Thyroid gland (tissue), 4 donors: Measurements from ENCODE around the gene ZNF804B. TPM values are rescaled to one million over a fixed set of nuclear protein-coding genes. Genes with fewer than 3 reads are reported as not detected.

Experiments
- DNase-seq, 2 donors: peaks; one replicate each; pipeline ENCODE4 v3.0.0-alpha.2; 2019
- H3K27ac ChIP-seq, 3 donors: fragments of 200-600 bp; sonication (generic); 1 replicate in 2 of 3; 2 replicates in 1 of 3; pipeline ENCODE4 v1.5.1; 2016 to 2019; ENCODE audit warnings: mild to moderate bottlenecking in 1 of 3, moderate library complexity in 1 of 3
- H3K27me3 ChIP-seq: fragments of 200-600 bp; sonication (generic); one replicate; pipeline ENCODE4 v1.5.1; 2019
- H3K36me3 ChIP-seq, 2 donors: fragments of 200-600 bp; sonication (generic); one replicate each; pipeline ENCODE4 v1.5.1; 2016 to 2019
- H3K4me1 ChIP-seq, 2 donors: fragments of 200-600 bp; sonication (generic); one replicate each; pipeline ENCODE4 v1.5.1; 2017 to 2019
- H3K4me3 ChIP-seq, 3 donors: fragments of 200-600 bp; sonication (generic); replicated peaks in 1 of 3; 1 replicate in 2 of 3; 2 replicates in 1 of 3; pipeline ENCODE4 v1.5.1; 2016; ENCODE audit warnings: mild to moderate bottlenecking in 1 of 3
- H3K9me3 ChIP-seq: fragments of 200-600 bp; sonication (generic); one replicate; pipeline ENCODE4 v1.5.1; 2017
- POLR2A ChIP-seq, 2 donors: fragments of 450-650 bp; IDR thresholded peaks; one replicate each; pipeline ENCODE4 v1.6.1; 2017; ENCODE audit warnings: antibody characterized with exemption in 2 of 2, mild to moderate bottlenecking in 2 of 2, moderate library complexity in 1 of 2
- WGBS, 2 donors: methylation state at CpG; one replicate each; pipeline ENCODE4 v1.1.5; 2017; 5-methylcytosine and 5-hydroxymethylcytosine counted together
- intact Hi-C: fragments of 100-400 bp; cut with DNase I; formaldehyde crosslinking; loops from one replicate; pipeline ENCODE4 v1.15.1; 2023
- total RNA-seq, 4 donors: library from RNA; depleted of rRNA; stranded (reverse); fragments of >200 nt; gene quantifications; one replicate each; pipeline ENCODE4 v1.2.3, GENCODE V29; 2016
- TF ChIP-seq, protein P1 (sequence below), 6 experiments: fragments of 200-600 bp in 3 of 6; fragments of 450-650 bp in 3 of 6; sonication (generic) in 3 of 6; IDR thresholded peaks; one replicate each; pipeline ENCODE4 v1.5.1; 2016 to 2019; ENCODE audit warnings: antibody characterized with exemption in 6 of 6, mild to moderate bottlenecking in 2 of 6, inconsistent platforms in 1 of 6, moderate library complexity in 1 of 6

Gene ZNF804B
- total RNA-seq, 4 donors from 2014 or later = 18.3 to 49.1 (median 29.7) TPM

DNA sequence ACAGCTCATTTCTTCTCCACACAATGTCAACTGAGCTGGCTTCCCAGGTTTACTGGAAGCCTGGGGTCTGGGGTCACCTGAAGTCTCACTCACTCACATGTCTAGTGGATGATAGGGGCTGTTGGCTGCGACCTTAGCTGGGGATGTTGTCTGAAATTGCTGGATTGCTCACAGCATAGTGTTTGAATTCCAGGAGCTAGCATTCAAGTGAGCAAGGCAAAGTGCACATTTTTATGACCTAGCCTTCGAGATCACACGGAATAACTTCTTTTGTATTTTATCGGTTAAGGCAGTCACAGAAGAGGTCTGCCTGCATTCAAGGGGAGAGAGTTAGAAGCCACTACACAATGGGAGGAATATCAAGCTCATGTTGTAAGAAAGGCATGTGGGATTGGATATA is 32.4 kb downstream of the ZNF804B start:
- intact Hi-C loops = no loop called here

DNA sequence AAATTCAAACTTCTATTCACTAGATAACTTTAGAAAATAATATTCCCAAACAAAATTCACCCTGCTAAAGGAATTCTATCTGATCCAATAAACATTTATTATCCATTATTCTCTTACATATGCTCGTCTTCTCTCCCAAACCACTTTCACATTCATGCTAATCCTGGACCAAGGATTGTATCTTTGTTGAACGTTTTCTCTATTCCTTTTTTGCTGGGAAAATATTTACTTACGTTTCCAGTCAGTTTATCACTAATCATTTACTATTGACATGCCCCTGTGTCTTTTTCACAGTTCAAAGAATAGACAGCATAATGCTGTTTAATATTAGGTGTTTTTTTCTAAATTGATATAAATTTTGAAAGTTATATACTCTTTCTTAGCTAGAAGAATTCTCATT is 32.9 kb downstream of the ZNF804B start:
- TF ChIP-seq POLR2A (IDR thresholded peaks at IDR 0.05) = no peak
- TF ChIP-seq, protein P1, sequence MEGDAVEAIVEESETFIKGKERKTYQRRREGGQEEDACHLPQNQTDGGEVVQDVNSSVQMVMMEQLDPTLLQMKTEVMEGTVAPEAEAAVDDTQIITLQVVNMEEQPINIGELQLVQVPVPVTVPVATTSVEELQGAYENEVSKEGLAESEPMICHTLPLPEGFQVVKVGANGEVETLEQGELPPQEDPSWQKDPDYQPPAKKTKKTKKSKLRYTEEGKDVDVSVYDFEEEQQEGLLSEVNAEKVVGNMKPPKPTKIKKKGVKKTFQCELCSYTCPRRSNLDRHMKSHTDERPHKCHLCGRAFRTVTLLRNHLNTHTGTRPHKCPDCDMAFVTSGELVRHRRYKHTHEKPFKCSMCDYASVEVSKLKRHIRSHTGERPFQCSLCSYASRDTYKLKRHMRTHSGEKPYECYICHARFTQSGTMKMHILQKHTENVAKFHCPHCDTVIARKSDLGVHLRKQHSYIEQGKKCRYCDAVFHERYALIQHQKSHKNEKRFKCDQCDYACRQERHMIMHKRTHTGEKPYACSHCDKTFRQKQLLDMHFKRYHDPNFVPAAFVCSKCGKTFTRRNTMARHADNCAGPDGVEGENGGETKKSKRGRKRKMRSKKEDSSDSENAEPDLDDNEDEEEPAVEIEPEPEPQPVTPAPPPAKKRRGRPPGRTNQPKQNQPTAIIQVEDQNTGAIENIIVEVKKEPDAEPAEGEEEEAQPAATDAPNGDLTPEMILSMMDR (IDR thresholded peaks at IDR 0.05) = no peak
- Histone ChIP-seq H3K36me3 (no peaks in the 10 kb centered on the region), H3K4me3 (no peak overlapping the region), H3K27ac (no peak overlapping the region), H3K9me3 (no peaks in the 10 kb centered on the region), H3K27me3 (no peaks in the 10 kb centered on the region), H3K4me1 (no peaks in the 10 kb centered on the region)
- WGBS, 2 donors = 71 to 81% methylated on average over 3 of the region's 3 CpGs
- DNase-seq = no peak
- intact Hi-C loops = no loop called here

More for the DNA sequence above, 32.4 kb downstream of the ZNF804B start:
- no peak for DNase-seq
- TF ChIP-seq, protein P1 (IDR thresholded peaks at IDR 0.05) = no peak
- no peak for TF ChIP-seq POLR2A (IDR thresholded peaks at IDR 0.05)
- Histone ChIP-seq H3K4me3 (no peak overlapping the region), H3K9me3 (no peaks in the 10 kb centered on the region), H3K27ac (no peak overlapping the region), H3K36me3 (no peaks in the 10 kb centered on the region), H3K27me3 (no peaks in the 10 kb centered on the region), H3K4me1 (no peaks in the 10 kb centered on the region)
- WGBS, 2 donors = 77 to 89% methylated on average over 4 of the region's 4 CpGs

DNA sequence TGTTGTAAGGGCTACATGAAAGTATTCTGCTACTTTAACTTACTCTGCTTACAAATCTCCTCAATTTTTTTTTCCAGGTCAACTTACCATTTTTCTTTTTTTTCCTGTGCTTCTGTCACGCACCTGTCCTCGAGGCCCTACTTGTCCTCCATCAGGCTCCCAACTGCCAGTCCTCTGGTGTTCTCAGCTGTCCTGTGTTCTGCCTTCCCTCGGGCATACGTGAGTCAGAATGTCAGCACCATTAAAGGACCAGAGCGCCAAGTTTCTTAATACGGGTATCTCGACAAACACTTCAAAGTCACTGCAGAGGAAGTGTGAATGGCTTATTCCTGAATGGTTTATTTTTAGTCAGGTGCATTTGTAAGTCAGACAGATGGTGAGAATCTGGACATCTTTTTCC is 36.1 kb downstream of the ZNF804B start, which contains the start of gene TEX47:
TEX47 (minus strand) TSS at position 185 of the 400 bp plus-strand sequence. CDS start 795 bp downstream, outside the sequence.
- WGBS, 2 donors = 80 to 83% methylated on average over 7 of the region's 7 CpGs

DNA sequence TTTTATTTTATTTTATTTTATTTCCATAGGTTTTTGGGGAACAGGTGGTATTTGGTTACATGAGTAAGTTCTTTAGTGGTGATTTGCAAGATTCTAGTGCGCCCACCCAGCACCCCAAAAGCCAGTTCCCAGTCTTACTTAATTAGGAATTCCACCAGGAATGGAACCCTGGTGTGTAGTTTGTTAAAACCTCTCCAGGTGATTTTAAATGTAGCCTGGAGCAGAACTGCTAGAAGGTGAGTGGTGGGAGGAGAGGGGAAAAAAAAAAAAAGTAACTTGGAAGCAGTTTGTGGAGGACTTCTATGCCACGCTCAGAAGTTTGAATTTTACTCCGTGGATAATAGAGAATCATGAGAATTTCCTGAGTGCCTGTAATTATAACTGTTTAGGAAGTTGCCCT is 41.5 kb downstream of the ZNF804B start:
- TF ChIP-seq, protein P1 (IDR thresholded peaks at IDR 0.05) = no peak
- no peak for TF ChIP-seq POLR2A (IDR thresholded peaks at IDR 0.05)
- intact Hi-C loops = no loop called here
- H3K27ac ChIP-seq = no peak overlapping the region
- no peaks in the 10 kb centered on the region for H3K4me1 ChIP-seq
- no peak for DNase-seq
- H3K36me3 ChIP-seq = no peaks in the 10 kb centered on the region
- 59 to 61% methylated on average over 3 of the region's 3 CpGs for WGBS, 2 donors
- no peaks in the 10 kb centered on the region for H3K27me3 ChIP-seq
- H3K9me3 ChIP-seq = no peaks in the 10 kb centered on the region
- no peak overlapping the region for H3K4me3 ChIP-seq

More for the DNA sequence above, 36.1 kb downstream of the ZNF804B start, which contains the start of gene TEX47:
- H3K9me3 ChIP-seq = no peaks in the 10 kb centered on the region
- TF ChIP-seq, protein P1 (IDR thresholded peaks at IDR 0.05) = no peak
- TF ChIP-seq POLR2A (IDR thresholded peaks at IDR 0.05) = no peak
- H3K4me1 ChIP-seq = no peaks in the 10 kb centered on the region
- no peak for DNase-seq
- no peak within 1 kb of the TSS for H3K4me3 ChIP-seq
- H3K27me3 ChIP-seq = no peaks in the 10 kb centered on the region
- intact Hi-C loops = no loop called here
- no peak within 1 kb of the TSS for H3K27ac ChIP-seq
- no peaks in the 10 kb centered on the region for H3K36me3 ChIP-seq

DNA sequence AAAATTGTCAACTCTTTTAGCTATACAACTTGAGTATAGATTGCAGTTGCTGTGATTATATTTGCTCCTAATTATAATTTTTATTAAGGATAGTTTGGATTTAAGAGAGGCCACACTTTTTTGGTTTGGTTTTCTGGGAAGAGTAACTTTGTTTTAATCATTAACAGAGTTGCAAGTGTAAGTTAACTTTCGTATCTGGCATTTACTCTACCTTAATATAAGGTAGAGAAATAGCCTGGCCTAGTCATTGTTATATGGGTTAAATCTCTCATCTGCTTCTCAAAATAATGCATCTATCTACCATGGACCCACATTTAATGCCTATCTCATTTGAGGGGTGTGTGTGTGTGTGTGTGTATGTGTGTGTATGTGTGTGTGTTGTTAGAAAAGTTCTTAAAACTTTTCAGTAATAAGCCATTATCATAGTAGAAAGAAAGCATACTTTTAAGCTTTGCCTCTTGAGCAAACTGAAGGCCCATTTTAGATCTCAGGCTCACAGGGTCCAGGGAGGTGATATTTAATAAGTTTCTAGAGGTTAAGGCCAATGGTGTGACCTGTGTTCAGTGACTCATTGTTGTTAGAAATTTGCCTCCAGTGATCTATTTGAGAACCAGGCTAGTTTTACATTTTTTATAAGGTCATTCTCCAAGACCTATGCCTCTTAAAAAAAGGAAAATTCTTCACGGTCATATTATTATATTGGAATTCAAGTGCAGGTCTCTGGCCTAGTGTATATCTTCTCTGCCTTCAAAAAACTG is 47.0 kb downstream of the ZNF804B start:
- no peak for TF ChIP-seq POLR2A (IDR thresholded peaks at IDR 0.05)
- TF ChIP-seq, protein P1 (IDR thresholded peaks at IDR 0.05) = no peak
- no peak overlapping the region for H3K4me3 ChIP-seq
- 86 to 91% methylated on average over 2 of the region's 2 CpGs for WGBS, 2 donors
- no peaks in the 10 kb centered on the region for H3K4me1 ChIP-seq
- H3K27me3 ChIP-seq = no peaks in the 10 kb centered on the region
- H3K27ac ChIP-seq = no peak overlapping the region
- no peak for DNase-seq
- intact Hi-C loops = no loop called here
- no peaks in the 10 kb centered on the region for H3K9me3 ChIP-seq
- H3K36me3 ChIP-seq = no peaks in the 10 kb centered on the region
